ENCODE results near the gene EID1. TPM values are rescaled to one million over a fixed set of nuclear protein-coding genes. Genes with fewer than 3 reads are reported as not detected.

Gene EID1
- total and polyA plus RNA-seq, 9 of the 15 experiments (the other 6 are each of a cell fraction or from before 2014, with no cell fraction given): 46.5 to 211 (median 143) TPM

Other genes with a start within 250 kb of the EID1 start
- 0.41 TPM in 2 replicates for gene FBN1, start 232.4 kb upstream of the EID1 start, total RNA-seq (2014; rRNA removed)
- 0.89 and 1.2 TPM in 2 replicates for gene FBN1, start 232.4 kb upstream of the EID1 start, total RNA-seq (2014; rRNA removed; fragmentation: Illumina TruSeq; extraction: Trizol)
- 0.83 and 1.1 TPM in 2 replicates for gene FBN1, start 232.4 kb upstream of the EID1 start, total RNA-seq (2015; rRNA removed; fragmentation: Illumina TruSeq; extraction: Trizol)
- 0.86 and 1.0 TPM in 2 replicates for gene FBN1, start 232.4 kb upstream of the EID1 start, total RNA-seq (2021)
- 0.31 and 0.77 TPM in 2 replicates for gene FBN1, start 232.4 kb upstream of the EID1 start, polyA plus RNA-seq (2011; rRNA removed)
- gene FBN1, start 232.4 kb upstream of the EID1 start, polyA plus RNA-seq (2014; fragmentation: Illumina TruSeq; extraction: Trizol): 0.48 and 0.76 TPM in 2 replicates
- gene FBN1, start 232.4 kb upstream of the EID1 start, polyA plus RNA-seq (2014; fragmentation: Nextera tagmentation; extraction: Ambion mirVana): under 1 TPM; 0.15 to 0.32 TPM
- 0.60 and 1.0 TPM in 2 replicates for gene FBN1, start 232.4 kb upstream of the EID1 start, polyA plus RNA-seq (2014; rRNA removed)
- 23.6 and 24.0 TPM in 2 replicates for gene CEP152, start 67.1 kb upstream of the EID1 start, total RNA-seq (2014; rRNA removed)
- 43.0 and 52.6 TPM in 2 replicates for gene CEP152, start 67.1 kb upstream of the EID1 start, total RNA-seq (2014; rRNA removed; fragmentation: Illumina TruSeq; extraction: Trizol)
- 36.2 and 41.1 TPM in 2 replicates for gene CEP152, start 67.1 kb upstream of the EID1 start, total RNA-seq (2015; rRNA removed; fragmentation: Illumina TruSeq; extraction: Trizol)
- gene CEP152, start 67.1 kb upstream of the EID1 start, total RNA-seq (2021): 21.8 and 26.0 TPM in 2 replicates
- gene CEP152, start 67.1 kb upstream of the EID1 start, polyA plus RNA-seq (2011; rRNA removed): 8.1 and 9.9 TPM in 2 replicates
- 20.6 and 25.7 TPM in 2 replicates for gene CEP152, start 67.1 kb upstream of the EID1 start, polyA plus RNA-seq (2014; fragmentation: Illumina TruSeq; extraction: Trizol)
- gene CEP152, start 67.1 kb upstream of the EID1 start, polyA plus RNA-seq (2014; fragmentation: Nextera tagmentation; extraction: Ambion mirVana): 10 to 100 TPM; 12.0 to 14.2 TPM
- 19.3 and 39.3 TPM in 2 replicates for gene CEP152, start 67.1 kb upstream of the EID1 start, polyA plus RNA-seq (2014; rRNA removed)
- gene SHC4, start 85.8 kb downstream of the EID1 start, total RNA-seq (2014; rRNA removed): 0.24 and 0.73 TPM in 2 replicates
- gene SHC4, start 85.8 kb downstream of the EID1 start, total RNA-seq (2014; rRNA removed; fragmentation: Illumina TruSeq; extraction: Trizol): 0.55 and 0.89 TPM in 2 replicates
- gene SHC4, start 85.8 kb downstream of the EID1 start, total RNA-seq (2015; rRNA removed; fragmentation: Illumina TruSeq; extraction: Trizol): 0.45 and 0.69 TPM in 2 replicates
- 0.40 and 0.51 TPM in 2 replicates for gene SHC4, start 85.8 kb downstream of the EID1 start, total RNA-seq (2021)
- 1.2 and 1.6 TPM in 2 replicates for gene SHC4, start 85.8 kb downstream of the EID1 start, polyA plus RNA-seq (2011; rRNA removed)
- 0.43 and 0.89 TPM in 2 replicates for gene SHC4, start 85.8 kb downstream of the EID1 start, polyA plus RNA-seq (2014; fragmentation: Illumina TruSeq; extraction: Trizol)
- 1 to 10 TPM in 1 of 2 experiments, under 1 TPM in 1; 0.67 to 1.0 TPM for gene SHC4, start 85.8 kb downstream of the EID1 start, polyA plus RNA-seq (2014; fragmentation: Nextera tagmentation; extraction: Ambion mirVana)
- gene SHC4, start 85.8 kb downstream of the EID1 start, polyA plus RNA-seq (2014; rRNA removed): 0.52 and 1.1 TPM in 2 replicates
- 9.5 and 14.1 TPM in 2 replicates for gene SECISBP2L, start 168.3 kb downstream of the EID1 start, total RNA-seq (2014; rRNA removed)
- gene SECISBP2L, start 168.3 kb downstream of the EID1 start, total RNA-seq (2014; rRNA removed; fragmentation: Illumina TruSeq; extraction: Trizol): 11.8 and 13.5 TPM in 2 replicates
- 10.4 and 12.1 TPM in 2 replicates for gene SECISBP2L, start 168.3 kb downstream of the EID1 start, total RNA-seq (2015; rRNA removed; fragmentation: Illumina TruSeq; extraction: Trizol)
- 10.4 and 11.5 TPM in 2 replicates for gene SECISBP2L, start 168.3 kb downstream of the EID1 start, total RNA-seq (2021)
- 12.0 and 13.0 TPM in 2 replicates for gene SECISBP2L, start 168.3 kb downstream of the EID1 start, polyA plus RNA-seq (2011; rRNA removed)
- gene SECISBP2L, start 168.3 kb downstream of the EID1 start, polyA plus RNA-seq (2014; fragmentation: Illumina TruSeq; extraction: Trizol): 6.4 and 7.6 TPM in 2 replicates
- 1 to 10 TPM in 1 of 2 experiments, under 1 TPM in 1; 0.55 to 1.1 TPM for gene SECISBP2L, start 168.3 kb downstream of the EID1 start, polyA plus RNA-seq (2014; fragmentation: Nextera tagmentation; extraction: Ambion mirVana)
- gene SECISBP2L, start 168.3 kb downstream of the EID1 start, polyA plus RNA-seq (2014; rRNA removed): 5.1 and 5.4 TPM in 2 replicates